ENCODE data around the gene OTUD5. TPM values are rescaled to one million over a fixed set of nuclear protein-coding genes. Genes with fewer than 3 reads are reported as not detected.
"Not testable (repeated sequence)": the region's sequence is repeated elsewhere in the genome, so short reads cannot be mapped to it uniquely, and the experiment has no call there.

OTUD5 gene
- total RNA-seq, 1 donor, result 26.0 TPM

DNA sequence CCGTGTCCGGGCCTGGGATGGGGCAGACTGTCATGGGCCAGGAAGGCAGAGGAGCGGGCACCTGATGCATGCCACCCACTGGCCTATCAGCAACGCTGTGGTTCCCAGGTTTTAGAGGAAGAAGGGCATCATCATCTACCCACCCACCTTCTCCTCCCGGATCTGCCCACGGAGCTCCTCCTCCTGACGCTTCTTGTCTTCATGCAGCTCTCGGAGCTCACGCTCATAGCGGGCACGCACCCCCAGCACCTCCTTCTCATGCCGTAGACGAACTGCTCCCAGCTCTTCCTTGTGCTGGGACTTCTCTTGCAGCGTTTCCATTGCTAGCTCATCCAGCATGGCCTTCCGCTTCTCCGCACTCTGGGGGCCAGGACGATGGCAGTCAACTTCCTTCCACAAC lies 25.7 kb upstream of the OTUD5 start:
- no peak overlapping the region for H3K4me3 ChIP-seq (ENCODE audit: low read depth, low read length)
- DNase-seq (ENCODE audit: low read depth), result no peak
- TF ChIP-seq, protein P1, sequence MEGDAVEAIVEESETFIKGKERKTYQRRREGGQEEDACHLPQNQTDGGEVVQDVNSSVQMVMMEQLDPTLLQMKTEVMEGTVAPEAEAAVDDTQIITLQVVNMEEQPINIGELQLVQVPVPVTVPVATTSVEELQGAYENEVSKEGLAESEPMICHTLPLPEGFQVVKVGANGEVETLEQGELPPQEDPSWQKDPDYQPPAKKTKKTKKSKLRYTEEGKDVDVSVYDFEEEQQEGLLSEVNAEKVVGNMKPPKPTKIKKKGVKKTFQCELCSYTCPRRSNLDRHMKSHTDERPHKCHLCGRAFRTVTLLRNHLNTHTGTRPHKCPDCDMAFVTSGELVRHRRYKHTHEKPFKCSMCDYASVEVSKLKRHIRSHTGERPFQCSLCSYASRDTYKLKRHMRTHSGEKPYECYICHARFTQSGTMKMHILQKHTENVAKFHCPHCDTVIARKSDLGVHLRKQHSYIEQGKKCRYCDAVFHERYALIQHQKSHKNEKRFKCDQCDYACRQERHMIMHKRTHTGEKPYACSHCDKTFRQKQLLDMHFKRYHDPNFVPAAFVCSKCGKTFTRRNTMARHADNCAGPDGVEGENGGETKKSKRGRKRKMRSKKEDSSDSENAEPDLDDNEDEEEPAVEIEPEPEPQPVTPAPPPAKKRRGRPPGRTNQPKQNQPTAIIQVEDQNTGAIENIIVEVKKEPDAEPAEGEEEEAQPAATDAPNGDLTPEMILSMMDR (IDR thresholded peaks at IDR 0.05; ENCODE audit: insufficient read depth, low read length), result no peak

DNA sequence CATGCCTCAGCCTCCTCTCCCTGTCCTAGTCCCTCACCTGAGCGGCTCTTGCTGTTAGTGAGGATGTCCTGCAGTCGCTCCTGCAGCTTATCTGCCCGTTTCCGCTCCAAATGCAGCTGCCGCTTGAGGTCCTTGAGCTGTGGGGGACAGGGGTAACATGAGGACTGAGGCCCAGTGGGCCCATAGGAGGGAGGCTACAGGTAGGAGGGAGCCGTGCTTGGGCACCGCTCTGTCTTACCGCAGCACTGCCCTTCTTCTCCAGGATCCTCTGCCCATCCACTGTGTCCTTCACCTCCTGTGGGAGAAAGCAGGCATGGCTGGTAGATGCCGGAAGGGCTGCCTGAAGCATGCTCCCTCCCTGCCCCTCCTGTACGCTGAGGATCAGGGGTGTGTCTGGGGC lies 23.8 kb upstream of the OTUD5 start:
- no peak for DNase-seq (ENCODE audit: low read depth)

DNA sequence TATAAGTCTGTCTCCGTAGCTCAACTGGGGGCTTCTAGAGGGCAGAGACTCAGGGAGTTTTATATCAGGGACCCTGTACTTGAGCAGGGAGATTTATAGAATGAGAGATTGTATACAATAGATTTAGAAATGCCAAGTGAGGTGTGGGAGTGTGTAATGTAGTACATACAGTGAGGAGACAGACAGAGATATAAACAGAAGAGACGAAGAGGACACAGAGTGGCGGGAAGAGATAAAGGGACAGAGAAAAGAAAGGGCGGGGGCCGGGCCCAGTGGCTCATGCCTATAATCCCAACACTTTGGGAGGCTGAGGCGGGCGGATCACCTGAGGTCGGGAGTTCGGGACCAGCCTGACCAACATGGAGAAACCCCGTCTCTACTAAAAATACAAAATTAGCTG lies 22.9 kb upstream of the OTUD5 start:
- H3K4me3 ChIP-seq (ENCODE audit: low read depth, low read length); DNase-seq (ENCODE audit: low read depth): not testable (repeated sequence)

More for the DNA sequence above, 23.8 kb upstream of the OTUD5 start:
- no peak overlapping the region for H3K4me3 ChIP-seq (ENCODE audit: low read depth, low read length)
- TF ChIP-seq, protein P1 (IDR thresholded peaks at IDR 0.05; ENCODE audit: insufficient read depth, low read length), result no peak

GRCh38 chrX:48978226-48978625 lies 20.8 kb upstream of the OTUD5 start:
- no peak for DNase-seq (ENCODE audit: low read depth)
- TF ChIP-seq, protein P1 (IDR thresholded peaks at IDR 0.05; ENCODE audit: insufficient read depth, low read length), result no peak
- no peak overlapping the region for H3K4me3 ChIP-seq (ENCODE audit: low read depth, low read length)

- H3K4me3 ChIP-seq (ENCODE audit: low read depth, low read length), result no peak overlapping the region
- TF ChIP-seq, protein P1 (IDR thresholded peaks at IDR 0.05; ENCODE audit: insufficient read depth, low read length), result no peak
- no peak for DNase-seq (ENCODE audit: low read depth)
Observed at GRCh38 chrX:48976086-48976485, 18.7 kb upstream of the OTUD5 start.

DNA sequence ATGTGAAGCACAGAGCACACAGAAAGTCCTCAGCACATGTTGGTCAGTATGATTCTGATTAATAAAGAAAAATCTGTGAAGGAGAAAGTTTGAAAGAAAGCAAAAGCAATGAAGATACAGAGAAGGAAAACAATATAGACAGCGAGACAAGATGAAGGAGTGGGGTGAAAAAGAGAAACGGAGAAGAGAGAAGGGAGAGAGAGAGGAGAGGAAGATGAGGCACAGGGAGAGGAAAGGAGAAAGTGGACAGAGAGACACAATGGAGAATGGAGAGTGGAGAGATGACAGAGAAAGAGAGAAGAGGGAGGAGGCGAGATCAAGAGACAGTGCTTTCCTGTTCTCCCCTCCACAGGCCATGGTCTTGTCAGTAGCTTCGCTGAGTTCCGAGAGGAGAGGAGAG lies 18.1 kb upstream of the OTUD5 start:
- no peak for DNase-seq (ENCODE audit: low read depth)
- no peak overlapping the region for H3K4me3 ChIP-seq (ENCODE audit: low read depth, low read length)
- TF ChIP-seq, protein P1 (IDR thresholded peaks at IDR 0.05; ENCODE audit: insufficient read depth, low read length), result no peak

DNA sequence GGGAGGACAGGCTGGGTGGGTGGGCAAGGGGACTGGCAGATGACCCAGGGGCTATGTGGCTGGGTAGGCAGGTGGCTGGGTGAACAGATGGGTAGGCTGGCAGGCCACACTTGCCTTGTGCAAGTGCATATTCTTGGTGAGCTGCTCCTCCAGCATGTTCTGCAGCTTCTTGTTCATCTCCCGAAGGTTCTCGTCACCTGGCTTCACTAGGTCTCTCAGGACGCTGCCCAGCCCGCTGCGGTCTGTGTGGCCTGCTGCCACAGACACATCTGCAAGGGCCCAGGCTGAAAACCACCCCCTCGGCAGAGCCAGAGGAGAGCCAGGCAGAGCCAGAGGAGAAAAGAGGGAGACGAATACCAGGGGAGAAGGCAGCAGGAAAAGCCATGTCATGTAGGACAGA lies 17.6 kb upstream of the OTUD5 start:
- DNase-seq (ENCODE audit: low read depth), result no peak
- TF ChIP-seq, protein P1 (IDR thresholded peaks at IDR 0.05; ENCODE audit: insufficient read depth, low read length), result no peak
- H3K4me3 ChIP-seq (ENCODE audit: low read depth, low read length), result no peak overlapping the region
